Right cardiac atrium (tissue), 5 donors: ENCODE measurements around the gene OST4. TPM values are rescaled to one million over a fixed set of nuclear protein-coding genes. Genes with fewer than 3 reads are reported as not detected.
A peak's percentile ranks its signal among the peaks of the same experiment; 100 is the strongest.
"Not testable (repeated sequence)": the region's sequence is repeated elsewhere in the genome, so short reads cannot be mapped to it uniquely, and the experiment has no call there.

Source experiments
- ATAC-seq, 2 donors: fragments of 200-7000 bp; cut with Tn5 transposase; one replicate each; pipeline versions ENCODE4 v1.8.0 to v1.9.1; 2020; ENCODE audit warnings: moderate library complexity in 2 of 2, mild to moderate bottlenecking in 1 of 2
- DNase-seq, 3 donors: peaks; one replicate each; pipeline ENCODE4 v3.0.0-alpha.2; 2020
- H3K27ac ChIP-seq: one replicate; pipeline ENCODE4 v1.5.1; 2013; ENCODE audit warnings: mild to moderate bottlenecking, low read length, control low read depth, moderate library complexity
- H3K27me3 ChIP-seq: one replicate; pipeline ENCODE4 v1.6.1; 2013; ENCODE audit not compliant: control insufficient read depth, insufficient read depth
- H3K4me1 ChIP-seq: one replicate; pipeline ENCODE4 v1.6.1; 2013; ENCODE audit warnings: low read length; ENCODE audit not compliant: control insufficient read depth, insufficient read depth
- H3K4me3 ChIP-seq: one replicate; pipeline ENCODE4 v1.5.1; 2013; ENCODE audit warnings: low read length, control low read depth
- H3K9me3 ChIP-seq: one replicate; pipeline ENCODE4 v1.6.1; 2013; ENCODE audit warnings: low read length; ENCODE audit not compliant: control insufficient read depth
- WGBS: extraction: QIAGEN DNeasy Blood & Tissue Kit; methylation state at CpG from one replicate; pipeline ENCODE4 v1.1.7; 2013; 5-methylcytosine and 5-hydroxymethylcytosine counted together
- intact Hi-C, 4 donors: fragments of 100-400 bp; cut with DNase I; formaldehyde crosslinking; loops; one replicate each; pipeline versions ENCODE4 v1.11.0 to v1.14.0; 2022 to 2023
- polyA plus RNA-seq: library from polyadenylated mRNA; stranded (reverse); fragments of 200-250 nt; gene quantifications from one replicate; pipeline ENCODE4 v1.2.3, GENCODE V29; 2013
- total RNA-seq, 4 donors: library from RNA; stranded (reverse); fragmentation: NEBNext Ultra II Directional; extraction: Animal tissue kit (Norgen Biotek cat#: 25700); gene quantifications; one replicate each; pipeline ENCODE4 v1.2.1, GENCODE V29; 2021
- donor health status: healthy with polysubstance abuse.
- donor health status: DM: no; HTN: yes; CAD: no.
- donor health status: DM: no; HTN: no; CAD: no.
- donor health status: DM: no; HTN: yes; CAD: no; lungs with severe emphysema.
- donor health status: DM: yes; HTN: yes; CAD: no.

OST4 gene
- total and polyA plus RNA-seq, 5 donors = 372 to 872 (median 484) TPM

DNA sequence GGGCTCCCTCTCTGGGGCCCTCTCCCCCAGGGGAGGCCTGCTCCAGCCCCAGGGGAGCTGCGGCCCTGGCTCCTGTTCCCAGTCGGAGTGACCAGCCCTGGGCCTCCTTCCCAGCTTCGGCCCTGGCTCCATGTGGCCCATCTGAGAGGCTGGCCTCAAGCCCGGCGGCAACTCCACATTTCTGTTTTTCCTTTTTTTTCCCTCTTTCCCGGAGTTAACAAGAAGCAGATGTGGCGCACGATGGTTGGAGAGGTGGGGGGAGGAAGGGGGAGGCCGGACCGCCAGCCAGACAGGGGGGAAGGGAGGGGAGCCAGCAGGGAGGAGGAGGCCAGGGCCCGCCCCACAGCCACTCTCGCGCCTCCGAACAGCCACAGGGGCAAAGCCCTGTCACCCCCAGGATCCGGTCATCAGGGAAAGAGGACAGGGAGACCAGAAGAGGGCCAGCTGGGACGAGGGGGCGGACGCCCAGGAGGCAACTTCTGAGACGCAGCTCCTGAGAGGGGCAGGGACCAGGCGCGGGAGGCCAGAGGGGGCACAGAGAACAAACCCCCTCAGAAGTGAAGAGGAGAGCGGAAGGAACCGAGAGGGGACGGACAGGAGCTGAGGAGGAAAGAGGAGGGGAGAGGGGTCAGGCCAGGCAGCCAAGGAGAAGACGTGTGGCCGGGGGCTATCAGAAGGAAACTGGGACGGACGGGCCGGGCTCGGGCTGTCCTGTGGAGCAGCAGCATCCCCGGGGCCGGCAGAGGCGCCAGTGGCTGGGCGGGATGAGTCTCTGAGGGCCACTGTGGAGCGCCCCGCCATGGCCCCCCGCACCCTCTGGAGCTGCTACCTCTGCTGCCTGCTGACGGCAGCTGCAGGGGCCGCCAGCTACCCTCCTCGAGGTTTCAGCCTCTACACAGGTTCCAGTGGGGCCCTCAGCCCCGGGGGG is 7.1 kb upstream of the OST4 start, which contains the start of gene EMILIN1:
Gene EMILIN1 (plus strand): TSS at position 349 of the 928 bp plus-strand sequence. CDS start 451 bp downstream, at position 800.
- DNase-seq (peak; percentile 90 to 96 (median 95)), ATAC-seq (peak; percentile 69 to 81)
- H3K4me1 ChIP-seq = peaks cover 4% of the 10 kb centered on the region
- H3K27ac ChIP-seq = peak within 1 kb of the TSS; percentile 65
- 28% methylated on average over 41 of the region's 41 CpGs for WGBS
- intact Hi-C loops = no loop called here
- H3K27me3 ChIP-seq = no peaks in the 10 kb centered on the region
- H3K4me3 ChIP-seq = peak within 1 kb of the TSS; percentile 57
- no peaks in the 10 kb centered on the region for H3K9me3 ChIP-seq

DNA sequence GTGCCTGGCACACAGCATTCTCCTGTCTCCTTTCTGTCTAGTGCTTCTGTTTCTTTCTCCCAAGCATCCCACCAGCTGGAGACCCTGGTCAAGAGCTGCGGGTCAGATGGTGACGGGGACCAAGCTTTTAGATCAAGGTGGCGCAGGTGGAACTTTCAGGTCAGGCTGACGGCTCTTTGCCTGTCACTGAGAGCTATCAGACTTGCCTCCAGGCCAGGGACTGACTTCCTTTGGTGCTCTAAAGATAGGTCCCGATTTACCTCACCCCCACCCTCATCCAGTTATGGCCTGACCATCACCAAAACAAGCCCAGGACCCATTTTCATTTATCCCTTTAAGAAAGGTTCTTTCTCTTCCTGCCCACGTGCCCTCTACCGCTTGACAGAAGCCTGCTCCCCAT is 5.8 kb upstream of the OST4 start:
- DNase-seq = peak in 1 of 3 donors; percentile 39
- Histone ChIP-seq H3K27ac (no peak overlapping the region), H3K27me3 (no peaks in the 10 kb centered on the region), H3K9me3 (no peaks in the 10 kb centered on the region), H3K4me3 (no peak overlapping the region), H3K4me1 (peaks cover 4% of the 10 kb centered on the region)
- intact Hi-C loops = no loop called here
- no peak for ATAC-seq
- WGBS = 69% methylated on average over 7 of the region's 7 CpGs

DNA sequence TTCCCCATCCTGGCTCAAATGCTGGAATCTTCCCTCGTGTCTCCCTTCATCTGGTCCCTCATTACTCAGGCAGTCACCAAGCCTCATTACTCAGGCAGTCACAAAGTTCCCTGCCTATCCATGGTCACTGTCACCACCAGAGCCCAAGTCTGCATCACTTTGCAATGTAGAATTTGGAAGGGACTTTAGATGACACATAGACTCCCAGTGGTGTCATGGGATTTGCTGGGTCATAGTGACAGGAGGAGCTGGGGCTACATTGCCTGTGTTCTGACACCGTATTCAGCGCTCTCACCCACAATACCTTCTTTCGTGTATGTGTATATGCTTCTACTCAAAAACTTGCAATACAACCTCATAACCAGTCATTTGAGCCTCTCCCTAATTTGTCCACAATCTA is 4.9 kb upstream of the OST4 start:
- Histone ChIP-seq H3K27ac (no peak overlapping the region), H3K9me3 (no peaks in the 10 kb centered on the region), H3K27me3 (no peaks in the 10 kb centered on the region), H3K4me1 (peaks cover 4% of the 10 kb centered on the region), H3K4me3 (no peak overlapping the region)
- intact Hi-C loops = no loop called here
- ATAC-seq (no peak), DNase-seq (no peak)
- WGBS = 83% methylated on average over 4 of the region's 4 CpGs

DNA sequence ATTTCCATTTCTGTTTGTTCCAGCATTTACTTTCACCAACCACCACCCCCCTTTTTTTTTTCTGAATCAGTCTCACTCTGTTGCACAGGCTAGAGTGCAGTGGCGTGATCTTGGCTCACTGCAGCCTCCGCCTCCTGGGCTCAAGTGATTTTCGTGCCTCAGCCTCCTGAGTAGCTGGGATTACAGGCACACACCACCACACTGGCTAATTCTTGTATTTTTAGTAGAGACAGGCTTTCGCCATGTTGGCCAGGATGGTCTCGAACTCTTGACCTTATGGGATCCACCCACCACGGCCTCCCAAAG is 4.1 kb upstream of the OST4 start:
- H3K27ac ChIP-seq, H3K4me3 ChIP-seq, intact Hi-C loops, H3K9me3 ChIP-seq, H3K4me1 ChIP-seq, H3K27me3 ChIP-seq, ATAC-seq: not testable (repeated sequence)
- 73% methylated on average over 6 of the region's 6 CpGs for WGBS
- DNase-seq = peak in 1 of 3 donors; percentile 49

DNA sequence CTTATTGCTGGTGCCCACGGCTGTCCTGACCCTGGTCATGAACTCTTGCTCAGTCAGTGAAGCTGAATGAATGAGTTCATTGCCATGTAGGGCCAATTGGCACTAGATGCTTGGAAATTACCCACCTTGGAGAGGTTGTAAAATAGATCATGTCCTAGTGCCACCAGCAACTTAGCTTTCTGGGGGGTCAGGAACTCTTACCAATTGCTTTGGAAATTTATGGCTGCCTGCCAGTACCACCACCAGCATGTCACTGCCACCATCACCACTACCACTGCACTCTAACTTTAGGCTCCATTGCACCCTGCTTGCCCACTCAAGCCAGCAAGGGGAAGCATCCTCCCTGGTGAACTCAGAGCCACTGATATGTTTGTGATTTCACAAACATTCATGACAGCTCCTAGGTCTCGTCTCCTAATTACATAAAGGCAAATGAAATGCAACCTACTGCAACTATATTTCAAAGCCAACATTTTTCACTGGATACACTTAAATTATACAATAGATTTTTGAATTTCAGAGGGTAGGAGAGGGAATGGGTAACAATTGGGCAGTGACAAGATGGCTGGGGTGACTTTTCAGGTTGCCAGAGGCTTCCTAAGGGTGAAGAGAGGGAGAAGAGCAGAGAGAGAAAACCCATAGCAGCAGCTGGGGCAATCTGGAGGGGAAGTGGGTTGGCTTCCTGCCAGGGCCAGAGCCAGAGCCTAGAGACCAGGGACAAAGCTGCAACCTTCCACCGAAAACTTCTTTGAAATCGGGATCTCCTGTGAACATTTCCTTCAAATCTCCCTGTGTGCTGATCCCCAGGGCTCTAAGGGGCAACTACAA is 3.5 kb upstream of the OST4 start:
- intact Hi-C loops = no loop called here
- Histone ChIP-seq H3K4me1 (no peaks in the 10 kb centered on the region), H3K9me3 (no peaks in the 10 kb centered on the region), H3K27ac (no peak overlapping the region), H3K27me3 (no peaks in the 10 kb centered on the region), H3K4me3 (no peak overlapping the region)
- DNase-seq (peak; percentile 53 to 87 (median 84)), ATAC-seq (no peak)
- 36% methylated on average over 4 of the region's 4 CpGs for WGBS

DNA sequence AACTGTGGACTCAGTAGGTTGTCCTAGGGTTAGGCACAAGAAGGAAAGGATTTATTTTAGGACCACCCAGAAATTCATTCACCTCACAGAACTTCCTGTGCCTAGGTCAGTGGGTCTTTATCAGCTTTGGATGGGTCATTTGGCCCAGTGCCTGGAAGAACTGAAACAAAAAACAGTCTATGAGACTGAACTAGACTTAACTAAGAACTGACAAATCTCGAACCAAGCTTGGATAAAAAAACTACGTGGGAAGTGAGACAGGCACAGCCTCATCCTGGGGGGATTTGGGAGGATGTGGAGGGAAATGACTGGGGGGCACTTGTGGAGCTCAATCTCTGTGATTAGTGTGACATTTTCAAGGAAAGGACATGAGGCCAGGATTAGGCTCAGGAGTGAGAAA is 2.3 kb upstream of the OST4 start:
- intact Hi-C loops = no loop called here
- DNase-seq = peak in 1 of 3 donors; percentile 23
- 15% methylated on average over 2 of the region's 2 CpGs for WGBS

DNA sequence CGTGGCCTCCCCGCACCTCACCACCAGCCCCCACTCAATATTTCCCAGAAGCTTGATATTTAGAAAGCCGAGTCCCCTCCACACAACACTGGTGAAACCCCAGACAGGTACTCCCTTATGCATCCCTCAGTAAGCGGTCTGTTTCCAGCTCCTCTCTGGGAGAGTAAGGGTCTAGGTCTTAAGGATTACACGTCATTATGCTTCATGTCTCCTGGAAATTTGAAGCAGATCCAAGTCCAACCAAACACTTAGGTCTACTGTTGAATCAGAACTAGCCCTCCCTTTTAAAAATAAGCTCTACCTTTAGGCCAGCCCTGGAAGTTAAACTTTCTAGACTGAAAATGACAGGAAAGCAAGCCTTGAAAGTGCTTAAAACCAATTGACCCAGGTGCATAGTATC is 1.5 kb upstream of the OST4 start:
- DNase-seq = no peak
- peaks cover 6% of the 10 kb centered on the region for H3K4me1 ChIP-seq
- H3K27me3 ChIP-seq = no peaks in the 10 kb centered on the region
- H3K27ac ChIP-seq = peak overlapping the region; percentile 76
- WGBS = 48% methylated on average over 5 of the region's 5 CpGs
- H3K4me3 ChIP-seq = no peak overlapping the region
- H3K9me3 ChIP-seq = no peaks in the 10 kb centered on the region
- intact Hi-C loops = no loop called here
- no peak for ATAC-seq

More for the DNA sequence above, 2.3 kb upstream of the OST4 start:
- H3K9me3 ChIP-seq = no peaks in the 10 kb centered on the region
- H3K4me3 ChIP-seq = no peak overlapping the region
- H3K27ac ChIP-seq = peak overlapping the region; percentile 75
- no peak for ATAC-seq
- H3K27me3 ChIP-seq = no peaks in the 10 kb centered on the region
- H3K4me1 ChIP-seq = peaks cover 4% of the 10 kb centered on the region

DNA sequence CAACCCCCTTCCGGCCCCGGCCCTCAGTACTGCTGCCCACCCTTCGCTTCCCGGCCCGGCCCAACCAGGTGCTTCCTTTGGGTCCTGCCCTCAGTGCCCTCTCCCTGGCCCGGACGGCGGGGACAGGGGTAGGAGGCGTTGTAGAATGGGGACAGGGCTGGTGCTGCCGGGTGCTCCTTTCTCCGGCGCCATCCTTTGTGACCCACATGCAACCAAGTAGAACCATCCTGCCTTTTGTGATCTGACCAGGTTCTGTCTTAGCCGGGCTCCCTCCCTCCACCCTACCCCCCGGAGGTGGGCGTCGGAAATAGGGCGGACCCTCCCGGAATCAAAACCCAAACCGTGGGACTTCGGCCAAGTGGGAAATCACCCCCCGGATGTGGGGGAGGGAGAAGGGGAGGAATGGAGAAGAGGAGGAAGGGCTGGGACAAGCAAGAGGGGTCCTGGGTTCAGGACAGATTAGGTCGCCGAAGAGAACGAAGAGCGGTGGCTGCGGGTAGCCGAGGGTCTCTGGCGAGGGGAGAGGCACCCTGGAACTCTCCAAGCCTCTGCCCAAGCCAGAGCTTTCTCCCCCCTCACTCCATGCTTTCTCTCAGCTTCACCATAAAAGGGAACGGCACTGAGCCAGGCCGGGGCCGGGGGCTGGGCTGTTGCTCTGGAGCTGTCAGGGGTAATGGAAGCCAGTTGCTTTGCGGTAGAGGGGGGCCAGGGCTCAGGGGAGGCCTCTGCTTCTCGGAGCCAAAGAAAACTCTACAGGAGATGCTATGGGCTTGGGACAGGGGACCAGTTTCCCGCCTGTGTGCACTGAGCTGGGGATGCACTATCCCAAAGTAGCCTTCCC is 756 bp upstream of the OST4 start:
- DNase-seq (peak; percentile 73 to 94 (median 93)), ATAC-seq (peak; percentile 39 to 53)
- peak overlapping the region; percentile 76 for H3K27ac ChIP-seq
- no peaks in the 10 kb centered on the region for H3K27me3 ChIP-seq
- peak overlapping the region; percentile 68 for H3K4me3 ChIP-seq
- H3K4me1 ChIP-seq = peaks cover 6% of the 10 kb centered on the region
- no peaks in the 10 kb centered on the region for H3K9me3 ChIP-seq
- intact Hi-C loops = no loop called here
- WGBS = 2% methylated on average over 34 of the region's 34 CpGs

DNA sequence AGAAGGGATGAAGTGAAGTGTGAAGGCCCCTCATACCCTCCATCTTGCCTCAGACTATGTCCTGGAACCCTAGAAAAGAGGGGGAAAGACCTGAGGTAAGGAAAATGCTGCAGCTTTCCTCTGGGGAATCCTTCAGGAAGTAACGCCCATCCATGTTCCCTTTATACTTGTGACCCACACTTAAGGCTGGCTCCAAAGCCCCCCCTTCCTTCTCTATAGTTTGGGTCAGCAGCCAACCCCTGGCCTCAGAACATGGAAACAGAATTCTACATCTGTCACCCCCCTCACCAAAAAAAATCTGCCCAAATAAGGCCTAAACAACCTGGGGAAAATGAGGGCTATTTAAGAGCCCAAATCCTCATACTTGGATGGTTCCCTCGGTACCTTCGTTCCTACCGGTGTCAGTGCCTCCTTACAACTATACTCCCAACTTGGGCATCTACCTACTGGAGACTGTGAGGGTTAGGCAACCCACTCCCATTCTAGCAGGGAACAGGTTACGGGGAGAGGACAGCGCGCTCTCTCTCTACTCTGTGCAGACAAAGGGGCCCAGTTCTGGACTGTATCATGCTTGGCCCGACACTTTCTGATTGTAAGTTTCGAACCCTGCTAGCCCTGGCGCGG is 689 bp downstream of the OST4 start:
- peak overlapping the region; percentile 76 for H3K27ac ChIP-seq
- intact Hi-C loops = no loop called here
- 2% methylated on average over 11 of the region's 11 CpGs for WGBS
- H3K4me1 ChIP-seq = peaks cover 6% of the 10 kb centered on the region
- peak in 1 of 3 donors; percentile 30 for DNase-seq
- no peaks in the 10 kb centered on the region for H3K9me3 ChIP-seq
- H3K4me3 ChIP-seq = peak overlapping the region; percentile 68
- peak in 1 of 2 donors; percentile 1 for ATAC-seq
- no peaks in the 10 kb centered on the region for H3K27me3 ChIP-seq

DNA sequence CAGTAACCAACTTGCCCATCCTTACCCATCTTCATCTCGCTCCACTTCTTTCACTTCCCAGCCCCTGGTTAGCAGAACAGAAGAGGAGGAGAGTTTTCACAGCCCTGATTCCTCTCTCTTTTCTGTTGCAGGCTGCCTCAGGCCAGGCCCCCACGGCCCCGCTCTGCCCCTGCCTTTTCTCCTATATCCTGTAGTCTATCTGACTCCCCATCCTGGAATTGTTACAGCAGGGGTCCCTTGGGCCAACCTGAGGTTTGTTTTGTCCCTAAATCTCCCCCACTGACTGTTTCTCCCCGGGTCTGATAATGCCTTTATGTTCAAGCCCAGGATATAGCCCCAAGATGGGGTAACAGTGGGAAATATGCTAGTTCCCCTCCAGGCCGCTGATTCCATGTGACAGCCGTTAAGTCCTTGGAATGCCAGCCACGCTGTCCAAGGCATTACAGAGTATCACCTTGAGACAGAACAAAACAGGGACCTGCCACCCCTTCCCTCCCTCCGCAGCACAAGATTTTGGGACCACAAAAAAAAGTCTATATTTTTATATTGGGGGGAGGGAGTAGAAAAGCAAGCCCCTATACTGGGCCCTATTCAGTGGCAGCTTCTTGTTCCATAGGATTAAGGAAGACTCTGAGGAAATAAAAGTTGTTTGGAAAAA is 1.4 kb downstream of the OST4 start:
- H3K9me3 ChIP-seq = no peaks in the 10 kb centered on the region
- no peak overlapping the region for H3K27ac ChIP-seq
- intact Hi-C loops = no loop called here
- 68% methylated on average over 8 of the region's 8 CpGs for WGBS
- ATAC-seq = no peak
- DNase-seq = no peak
- no peaks in the 10 kb centered on the region for H3K27me3 ChIP-seq
- peak overlapping the region; percentile 68 for H3K4me3 ChIP-seq
- H3K4me1 ChIP-seq = peaks cover 6% of the 10 kb centered on the region
